Esophagus squamous epithelium (tissue), 4 donors: ENCODE data around the gene SBNO1.
"Not testable (repeated sequence)": the region's sequence is repeated elsewhere in the genome, so short reads cannot be mapped to it uniquely, and the experiment has no call there.

Source experiments
- POLR2A ChIP-seq, 4 donors: fragments of 450-650 bp; IDR thresholded peaks; one replicate each; pipeline ENCODE4 v1.6.1; 2017; ENCODE audit warnings: antibody characterized with exemption in 4 of 4, mild to moderate bottlenecking in 4 of 4, moderate library complexity in 3 of 4
- TF ChIP-seq, protein P1 (sequence below), 6 experiments: fragments of 450-650 bp in 4 of 6; fragments of 200-600 bp in 2 of 6; sonication (generic) in 2 of 6; IDR thresholded peaks; one replicate each; pipeline ENCODE4 v1.5.1; 2016 to 2019; ENCODE audit warnings: antibody characterized with exemption in 6 of 6, mild to moderate bottlenecking in 4 of 6, moderate library complexity in 4 of 6

- TF ChIP-seq, protein P1, sequence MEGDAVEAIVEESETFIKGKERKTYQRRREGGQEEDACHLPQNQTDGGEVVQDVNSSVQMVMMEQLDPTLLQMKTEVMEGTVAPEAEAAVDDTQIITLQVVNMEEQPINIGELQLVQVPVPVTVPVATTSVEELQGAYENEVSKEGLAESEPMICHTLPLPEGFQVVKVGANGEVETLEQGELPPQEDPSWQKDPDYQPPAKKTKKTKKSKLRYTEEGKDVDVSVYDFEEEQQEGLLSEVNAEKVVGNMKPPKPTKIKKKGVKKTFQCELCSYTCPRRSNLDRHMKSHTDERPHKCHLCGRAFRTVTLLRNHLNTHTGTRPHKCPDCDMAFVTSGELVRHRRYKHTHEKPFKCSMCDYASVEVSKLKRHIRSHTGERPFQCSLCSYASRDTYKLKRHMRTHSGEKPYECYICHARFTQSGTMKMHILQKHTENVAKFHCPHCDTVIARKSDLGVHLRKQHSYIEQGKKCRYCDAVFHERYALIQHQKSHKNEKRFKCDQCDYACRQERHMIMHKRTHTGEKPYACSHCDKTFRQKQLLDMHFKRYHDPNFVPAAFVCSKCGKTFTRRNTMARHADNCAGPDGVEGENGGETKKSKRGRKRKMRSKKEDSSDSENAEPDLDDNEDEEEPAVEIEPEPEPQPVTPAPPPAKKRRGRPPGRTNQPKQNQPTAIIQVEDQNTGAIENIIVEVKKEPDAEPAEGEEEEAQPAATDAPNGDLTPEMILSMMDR (IDR thresholded peaks at IDR 0.05): not testable (repeated sequence)
- TF ChIP-seq POLR2A (IDR thresholded peaks at IDR 0.05): not testable (repeated sequence)
Observed at GRCh38 chr12:123372415-123372814, 7.8 kb upstream of the SBNO1 start.
